Peyer's patch (tissue), 4 donors: ENCODE measurements around the gene PINK1.

Experiments
- CTCF ChIP-seq, 6 experiments: fragments of 450-650 bp in 4 of 6; fragments of 200-600 bp in 2 of 6; sonication (generic) in 1 of 6; IDR thresholded peaks; one replicate each; pipeline ENCODE4 v1.5.1; 2017 to 2019; ENCODE audit warnings: antibody characterized with exemption in 6 of 6, mild to moderate bottlenecking in 3 of 6, moderate library complexity in 1 of 6
- POLR2A ChIP-seq, 2 donors: fragments of 450-650 bp; IDR thresholded peaks; one replicate each; pipeline ENCODE4 v1.5.1; 2017; ENCODE audit warnings: antibody characterized with exemption in 2 of 2, mild to moderate bottlenecking in 2 of 2, moderate library complexity in 2 of 2

- TF ChIP-seq CTCF (IDR thresholded peaks at IDR 0.05), result no peak
- no peak for TF ChIP-seq POLR2A (IDR thresholded peaks at IDR 0.05)
These were observed 39.0 kb downstream of the PINK1 start for GRCh38 chr1:20672265-20672632.
